LoVo (cell line): ENCODE data around the gene KLHL15.
"Not testable (repeated sequence)": the region's sequence is repeated elsewhere in the genome, so short reads cannot be mapped to it uniquely, and the experiment has no call there.

Experiments used
- DNase-seq: peaks from one replicate; pipeline ENCODE4 v3.0.0-alpha.2; 2016; ENCODE audit warnings: low spot score

KLHL15 gene, protein sequence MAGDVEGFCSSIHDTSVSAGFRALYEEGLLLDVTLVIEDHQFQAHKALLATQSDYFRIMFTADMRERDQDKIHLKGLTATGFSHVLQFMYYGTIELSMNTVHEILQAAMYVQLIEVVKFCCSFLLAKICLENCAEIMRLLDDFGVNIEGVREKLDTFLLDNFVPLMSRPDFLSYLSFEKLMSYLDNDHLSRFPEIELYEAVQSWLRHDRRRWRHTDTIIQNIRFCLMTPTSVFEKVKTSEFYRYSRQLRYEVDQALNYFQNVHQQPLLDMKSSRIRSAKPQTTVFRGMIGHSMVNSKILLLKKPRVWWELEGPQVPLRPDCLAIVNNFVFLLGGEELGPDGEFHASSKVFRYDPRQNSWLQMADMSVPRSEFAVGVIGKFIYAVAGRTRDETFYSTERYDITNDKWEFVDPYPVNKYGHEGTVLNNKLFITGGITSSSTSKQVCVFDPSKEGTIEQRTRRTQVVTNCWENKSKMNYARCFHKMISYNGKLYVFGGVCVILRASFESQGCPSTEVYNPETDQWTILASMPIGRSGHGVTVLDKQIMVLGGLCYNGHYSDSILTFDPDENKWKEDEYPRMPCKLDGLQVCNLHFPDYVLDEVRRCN

DNA sequence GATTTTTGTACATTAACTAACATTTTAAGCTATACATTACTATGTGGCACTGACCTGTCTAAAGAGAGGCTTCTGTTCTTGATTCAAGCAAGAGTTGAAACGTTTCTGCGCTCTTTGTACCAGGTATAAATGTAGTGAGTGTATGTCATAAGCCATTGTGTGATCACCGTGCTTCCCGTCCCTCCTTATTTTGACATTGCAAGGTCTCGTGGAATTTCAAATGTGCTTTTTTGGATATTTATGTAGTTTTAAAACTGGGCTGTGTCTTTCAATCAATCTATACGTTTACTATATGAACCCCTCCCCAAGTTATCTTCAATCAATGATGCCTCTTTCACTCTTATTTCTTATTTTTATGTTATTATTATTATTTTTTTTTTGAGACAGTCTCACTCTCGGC lies at the start of gene KLHL15:
KLHL15 (minus strand) TSS at position 101 of the 400 bp plus-strand sequence. CDS start 20,493 bp downstream, outside the sequence.
- DNase-seq, result no peak

DNA sequence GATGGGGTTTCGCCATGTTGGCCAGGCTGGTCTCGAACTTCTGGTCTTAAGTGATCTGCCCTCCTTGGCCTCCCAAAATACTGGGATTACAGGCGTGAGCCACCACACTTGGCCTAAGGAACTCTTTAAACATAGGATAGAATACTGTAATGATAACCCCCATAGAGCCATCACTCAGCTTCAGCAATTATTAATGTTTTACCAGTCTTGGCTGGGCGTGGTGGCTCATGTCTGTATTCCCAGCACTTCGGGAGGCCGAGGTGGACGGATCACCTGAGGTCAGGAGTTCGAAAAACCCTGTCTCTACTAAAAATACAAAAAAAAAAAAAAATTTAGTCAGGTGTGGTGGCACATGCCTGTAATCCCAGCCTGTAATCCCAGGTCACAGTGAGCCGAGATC lies 42.9 kb upstream of the KLHL15 start:
- no peak for DNase-seq

DNA sequence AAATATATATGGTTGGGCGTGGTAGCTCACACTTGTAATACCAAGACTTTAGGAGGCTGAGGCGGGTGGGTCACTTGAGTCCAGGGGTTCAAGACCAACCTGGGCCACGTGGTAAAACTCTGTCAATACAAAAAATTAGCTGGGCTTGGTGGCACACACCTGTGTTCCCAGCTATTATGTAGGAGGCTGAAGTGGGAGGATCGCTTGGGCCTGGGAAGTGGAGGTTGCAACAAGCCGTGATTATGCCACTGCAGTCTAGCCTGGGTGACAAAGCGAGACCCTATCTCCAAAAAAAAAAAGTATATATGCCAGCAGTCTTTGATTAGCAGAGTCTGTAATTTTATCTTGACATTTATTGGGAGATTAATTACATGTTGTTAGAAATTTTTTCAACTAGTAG lies 36.5 kb upstream of the KLHL15 start:
- DNase-seq, result no peak

DNA sequence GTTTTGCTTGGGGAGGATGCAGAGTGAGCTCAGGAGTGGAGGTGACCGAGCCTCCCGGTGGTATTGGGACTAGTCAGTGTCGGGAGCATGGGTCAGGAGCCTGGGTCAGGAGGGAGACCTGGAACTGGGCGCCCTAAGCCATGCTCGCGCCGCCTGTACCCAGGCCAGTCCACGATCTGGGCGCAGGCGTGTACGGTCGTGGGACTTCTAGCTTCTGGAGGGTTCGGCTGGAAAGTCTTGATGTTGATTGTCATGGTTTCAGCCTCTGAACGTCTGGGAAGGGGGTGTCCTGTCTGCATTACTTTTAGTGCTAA lies 28.0 kb upstream of the KLHL15 start:
- DNase-seq, result no peak

DNA sequence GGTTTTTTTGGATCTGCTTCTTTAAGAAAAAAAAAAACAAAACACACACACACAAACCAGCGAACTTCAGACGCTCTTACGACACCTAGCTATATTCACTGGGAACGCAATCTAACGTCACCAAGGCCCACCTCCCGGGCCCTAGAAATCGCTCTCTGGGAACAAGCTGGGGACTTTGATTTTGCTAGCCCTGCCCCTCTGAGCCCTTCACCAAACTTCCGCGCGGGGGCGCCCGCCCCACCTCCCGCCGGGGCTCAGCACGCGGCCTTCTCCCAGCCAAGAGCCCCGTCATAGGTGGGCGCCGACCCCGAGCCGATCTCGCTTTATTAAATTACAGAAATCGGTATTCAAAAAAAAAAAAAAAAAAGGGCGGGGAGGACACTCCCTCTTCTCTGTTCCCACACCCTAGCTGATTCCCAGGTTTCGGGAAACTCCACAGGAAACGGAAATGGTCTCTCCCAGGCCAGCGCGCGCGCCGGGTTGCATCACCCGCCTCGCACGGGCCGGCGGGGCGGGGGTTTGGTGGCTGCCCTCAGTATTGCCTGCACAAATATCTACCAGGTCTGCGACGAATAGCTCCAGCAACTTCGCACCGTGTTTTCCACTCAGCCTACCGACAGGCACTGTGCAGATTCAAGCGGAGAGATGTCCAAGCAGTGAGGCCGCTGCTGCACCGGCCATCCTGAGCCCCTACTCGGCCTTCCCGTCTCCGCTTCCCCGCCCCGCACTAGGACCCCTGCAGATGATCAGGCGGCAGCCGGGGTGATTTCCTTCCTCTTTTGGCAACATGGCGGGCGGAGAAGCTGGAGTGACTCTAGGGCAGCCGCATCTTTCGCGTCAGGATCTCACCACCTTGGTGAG lies 27.4 kb upstream of the KLHL15 start, which contains the start of gene EIF2S3:
EIF2S3 (plus strand) TSS at position 775 of the 861 bp plus-strand sequence; CDS start at position 788, 13 bp downstream.
- peak; percentile 86 for DNase-seq

DNA sequence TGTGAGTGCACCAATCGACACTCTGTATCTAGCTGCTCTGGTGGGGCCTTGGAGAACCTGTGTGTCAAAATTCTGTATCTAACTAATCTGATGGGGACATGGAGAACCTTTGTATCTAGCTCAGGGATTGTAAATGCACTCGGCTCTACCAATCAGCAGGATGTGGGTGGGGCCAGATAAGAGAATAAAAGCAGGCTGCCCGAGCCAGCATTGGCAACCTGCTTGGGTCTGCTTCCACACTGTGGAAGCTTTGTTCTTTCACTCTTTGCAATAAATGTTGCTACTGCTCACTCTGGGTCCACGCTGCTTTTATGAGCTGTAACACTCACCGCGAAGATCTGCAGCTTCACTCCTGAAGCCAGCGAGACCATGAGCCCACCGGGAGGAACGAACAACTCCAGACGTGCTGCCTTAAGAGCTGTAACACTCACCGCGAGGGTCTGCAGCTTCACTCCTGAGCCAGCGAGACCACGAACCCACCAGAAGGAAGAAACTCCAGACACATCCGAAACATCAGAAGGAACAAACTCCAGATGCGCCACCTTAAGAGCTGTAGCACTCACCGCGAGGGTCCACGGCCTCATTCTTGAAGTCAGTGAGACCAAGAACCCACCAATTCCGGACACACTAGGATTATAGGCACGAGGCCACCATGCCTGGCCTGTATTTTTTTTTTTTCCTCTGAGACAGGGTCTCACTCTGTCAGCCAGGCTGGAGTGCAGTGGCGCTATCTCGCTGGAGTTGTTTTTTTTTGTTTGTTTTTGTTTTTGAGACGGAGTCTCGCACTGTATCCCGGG lies 23.7 kb upstream of the KLHL15 start:
- not testable (repeated sequence) for DNase-seq

DNA sequence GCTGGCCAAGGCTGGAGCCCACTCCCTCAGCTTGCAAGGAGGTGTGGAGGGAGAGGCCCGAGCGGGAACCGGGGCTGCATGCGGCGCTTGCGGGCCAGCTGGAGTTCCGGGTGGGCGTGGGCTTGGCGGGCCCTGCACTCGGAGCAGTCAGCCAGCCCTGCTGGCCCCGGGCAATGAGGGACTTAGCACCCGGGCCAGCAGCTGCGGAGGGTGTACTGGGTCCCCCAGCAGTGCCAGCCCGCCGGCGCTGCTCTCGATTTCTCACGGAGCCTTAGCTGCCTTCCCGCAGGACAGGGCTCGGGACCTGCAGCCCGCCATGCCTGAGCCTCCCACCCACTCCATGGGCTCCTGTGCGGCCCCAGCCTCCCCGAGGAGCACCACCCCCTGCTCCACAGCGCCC lies 22.7 kb upstream of the KLHL15 start:
- not testable (repeated sequence) for DNase-seq

DNA sequence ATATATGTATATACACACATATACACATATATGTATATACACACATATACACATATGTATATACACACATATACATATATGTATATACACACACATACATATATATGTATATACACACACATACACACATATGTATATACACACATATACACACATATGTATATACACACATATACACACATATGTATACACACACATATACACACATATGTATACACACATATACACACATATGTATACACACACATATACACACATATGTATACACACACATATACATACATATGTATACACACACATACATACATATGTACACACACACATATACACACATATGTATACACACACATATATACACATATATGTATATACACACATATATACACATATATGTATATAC lies 19.1 kb upstream of the KLHL15 start:
- not testable (repeated sequence) for DNase-seq

DNA sequence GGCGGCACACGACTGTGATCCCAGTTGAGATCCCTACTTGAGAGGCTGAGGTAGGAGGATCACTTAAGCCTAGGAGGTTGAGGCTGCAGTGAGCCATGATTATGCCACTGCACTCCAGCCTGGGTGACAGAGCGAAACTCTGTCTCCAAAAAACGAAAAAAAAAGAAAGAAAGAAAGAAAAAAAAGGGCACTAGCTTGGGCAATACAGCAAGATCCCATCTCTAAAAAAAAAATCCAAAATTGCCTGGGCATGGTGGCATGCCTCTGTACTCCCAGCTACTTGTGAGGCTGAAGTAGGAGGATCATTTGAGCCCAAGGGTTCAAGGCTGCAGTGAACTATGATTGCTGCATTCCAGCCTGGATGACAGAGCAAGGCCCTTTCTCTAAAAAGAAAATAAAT lies 10.7 kb upstream of the KLHL15 start:
- DNase-seq, result no peak

DNA sequence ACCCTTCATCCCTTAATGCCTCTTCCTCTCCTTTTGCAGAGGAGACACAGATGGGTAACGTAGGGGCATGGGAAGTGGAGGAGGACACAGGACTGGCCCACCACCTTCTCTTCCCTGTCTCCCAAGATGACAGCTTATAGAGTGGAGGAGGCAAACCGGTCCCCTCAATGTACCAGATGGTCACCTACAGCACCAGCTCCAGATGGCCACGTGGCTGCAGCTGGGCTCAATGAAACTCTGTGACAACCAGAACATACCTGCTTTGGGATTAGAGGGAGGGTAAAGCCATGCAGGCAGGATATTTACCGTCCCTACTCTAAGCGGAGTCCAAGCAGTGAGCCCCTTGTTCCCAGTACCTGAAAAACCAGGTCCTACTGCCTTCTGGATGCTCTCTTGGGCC lies 7.5 kb upstream of the KLHL15 start:
- no peak for DNase-seq

DNA sequence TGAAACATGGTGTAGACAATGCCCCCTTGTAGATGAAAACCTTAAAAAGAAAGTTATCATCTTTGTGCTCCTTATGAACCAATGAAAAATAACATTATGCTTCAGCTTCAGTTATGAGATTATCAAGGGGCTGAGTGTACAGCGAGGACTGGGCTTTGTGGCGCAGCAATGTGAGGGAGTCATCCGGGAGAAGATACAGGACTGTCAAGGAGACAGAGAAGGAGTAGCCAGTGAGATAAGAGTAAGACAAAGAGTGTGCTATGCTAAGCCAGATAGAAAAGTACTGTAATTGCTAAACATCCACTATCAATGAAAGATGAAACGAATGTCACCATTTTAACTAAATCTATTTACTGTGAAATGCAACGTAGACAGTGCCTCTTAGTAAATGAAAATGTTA lies 3.6 kb upstream of the KLHL15 start:
- no peak for DNase-seq

DNA sequence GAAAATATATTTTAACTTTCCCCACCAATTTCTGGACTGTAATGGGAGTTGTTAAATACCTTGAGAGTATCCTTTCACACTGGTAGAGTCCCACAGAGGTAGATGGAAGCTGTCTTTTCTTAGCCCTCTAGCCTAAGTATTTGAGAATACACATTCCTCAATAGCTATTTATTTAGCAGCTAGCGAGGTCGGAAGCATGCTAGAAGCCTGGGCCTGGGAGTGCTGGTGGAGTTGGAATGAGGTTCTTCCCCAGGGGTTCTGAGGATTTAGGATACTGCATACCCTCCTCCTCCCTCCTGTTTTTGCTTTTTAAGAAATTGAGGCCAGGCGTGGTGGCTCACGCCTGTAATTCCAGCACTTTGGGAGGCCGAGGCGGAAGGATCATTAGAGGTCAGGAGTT lies 999 bp upstream of the KLHL15 start:
- no peak for DNase-seq

DNA sequence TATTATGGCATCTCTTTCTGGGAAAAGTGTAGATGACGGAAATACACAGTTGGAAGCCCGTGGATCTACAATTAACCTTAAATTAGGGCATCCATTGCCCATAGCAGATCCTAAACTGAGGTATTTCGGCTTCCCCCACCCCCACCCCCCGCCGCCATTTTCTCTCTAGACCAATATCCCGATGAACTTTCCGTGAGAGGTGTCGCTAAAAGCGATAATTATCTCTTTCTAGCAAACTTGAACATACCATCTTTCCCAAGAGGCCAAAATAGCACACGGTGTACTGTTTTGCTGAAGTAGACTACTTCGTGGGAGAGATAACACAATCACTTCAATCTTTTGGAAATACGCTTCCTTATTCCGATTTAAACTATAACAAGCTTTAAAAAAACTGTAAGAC lies 554 bp downstream of the KLHL15 start:
- peak; percentile 1 for DNase-seq

DNA sequence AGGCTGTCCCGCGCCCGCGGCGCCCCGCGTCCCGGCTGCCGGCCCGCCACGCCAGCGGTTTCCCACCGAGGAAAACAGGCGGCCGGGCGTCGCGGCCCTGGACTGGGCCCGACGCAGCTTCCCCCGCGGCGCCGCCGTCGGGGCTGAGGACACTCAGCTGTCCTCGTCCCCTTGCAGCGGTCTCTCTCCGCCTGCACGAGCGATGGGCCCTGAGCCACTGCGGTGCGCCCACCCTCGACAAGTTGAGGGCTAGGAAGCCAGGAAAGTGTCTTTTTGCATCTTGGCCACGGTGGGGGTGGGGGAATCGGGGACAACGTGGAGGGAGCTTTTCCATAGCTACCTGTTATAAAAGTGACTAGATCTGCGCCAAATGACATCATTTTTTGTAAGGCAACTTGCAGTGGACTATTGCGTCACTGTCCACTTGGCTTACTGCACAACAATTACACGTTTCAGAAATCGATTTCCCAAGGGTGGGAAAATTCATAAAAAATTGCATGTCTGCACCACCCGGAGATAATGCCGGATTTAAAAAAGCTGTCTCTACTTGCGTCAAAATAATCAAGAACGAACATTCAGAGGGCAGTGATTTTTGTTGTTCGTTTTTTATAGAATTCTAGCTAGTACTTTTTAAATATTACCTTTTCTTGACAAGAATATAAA lies 1.1 kb downstream of the KLHL15 start:
- DNase-seq, result peak; percentile 23

DNA sequence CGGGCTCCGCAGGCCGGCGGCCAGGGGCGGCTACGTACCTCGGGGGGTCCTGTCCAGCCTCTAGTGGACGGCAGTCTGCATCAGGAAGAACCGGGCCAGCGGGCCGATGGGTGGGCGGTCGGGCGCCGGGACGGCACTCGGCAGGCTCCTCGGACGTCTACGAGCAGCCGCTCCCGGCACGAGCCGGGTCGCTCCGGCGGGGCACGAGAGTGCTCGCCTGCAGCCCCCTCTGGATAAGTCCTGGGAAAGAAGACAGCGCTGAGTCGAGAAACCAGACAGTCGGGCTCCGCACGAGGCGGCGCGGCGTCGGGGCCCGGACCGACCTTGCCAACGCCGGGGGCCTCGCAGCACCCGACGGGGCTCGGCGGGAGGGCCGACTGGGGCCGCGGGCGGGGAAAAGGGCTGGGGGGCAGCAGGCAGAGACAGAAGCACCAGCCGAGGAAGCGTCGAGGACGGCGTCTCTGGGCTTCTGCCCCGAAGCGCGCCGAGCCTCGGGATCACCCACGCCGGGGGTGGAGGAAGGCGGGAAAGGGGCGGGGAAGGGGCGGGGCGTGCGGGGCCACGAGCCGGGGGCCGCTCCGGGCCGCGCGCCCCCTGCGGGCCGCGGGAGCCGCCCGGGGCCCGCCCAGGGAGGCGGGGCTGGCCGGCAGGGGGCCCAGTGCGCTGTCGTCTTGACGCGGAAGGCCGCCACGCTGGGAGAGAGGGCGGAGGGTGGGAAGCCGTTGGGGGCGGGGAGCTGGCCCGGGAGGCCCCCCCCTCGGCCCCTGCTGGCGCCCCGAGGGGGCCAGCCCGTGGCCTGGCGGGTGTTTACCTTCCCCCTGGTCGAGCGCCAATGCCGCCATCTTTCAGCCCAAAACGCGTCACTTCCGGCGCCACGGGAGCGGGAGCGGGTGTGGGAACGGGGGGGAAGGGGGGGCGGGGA lies 1.9 kb downstream of the KLHL15 start:
- peak; percentile 82 for DNase-seq

DNA sequence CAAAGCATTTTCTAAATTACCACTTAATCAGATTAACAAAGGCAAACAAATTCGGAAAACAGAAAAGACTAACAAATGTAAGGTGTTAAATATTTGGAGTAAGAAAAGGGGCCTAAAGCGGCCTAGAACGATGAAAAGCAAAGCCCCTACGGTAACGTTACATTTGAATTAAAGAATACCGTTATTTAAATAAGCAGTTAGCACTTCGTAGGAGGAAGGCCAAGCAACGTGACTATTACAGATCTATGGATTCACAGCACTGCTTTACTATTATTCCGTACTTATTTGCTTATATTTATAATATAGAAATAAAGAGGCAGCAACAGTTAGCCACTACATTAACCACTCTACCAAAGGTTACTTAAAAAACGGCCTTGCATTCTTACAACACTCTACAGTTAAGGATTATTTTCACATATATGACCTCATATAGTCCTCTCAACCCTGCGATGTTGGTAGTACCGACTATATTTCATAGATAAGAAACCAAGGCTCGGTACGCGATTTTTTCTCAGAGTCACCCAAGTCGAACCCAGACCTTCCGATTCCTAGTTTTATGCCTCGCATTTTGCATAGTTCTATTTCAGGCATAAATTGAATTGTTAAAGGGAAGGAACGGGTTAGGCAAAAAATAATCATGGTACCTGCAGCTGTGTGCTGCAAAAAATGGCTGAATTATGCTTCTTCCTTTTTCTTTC lies 2.9 kb downstream of the KLHL15 start:
- no peak for DNase-seq

DNA sequence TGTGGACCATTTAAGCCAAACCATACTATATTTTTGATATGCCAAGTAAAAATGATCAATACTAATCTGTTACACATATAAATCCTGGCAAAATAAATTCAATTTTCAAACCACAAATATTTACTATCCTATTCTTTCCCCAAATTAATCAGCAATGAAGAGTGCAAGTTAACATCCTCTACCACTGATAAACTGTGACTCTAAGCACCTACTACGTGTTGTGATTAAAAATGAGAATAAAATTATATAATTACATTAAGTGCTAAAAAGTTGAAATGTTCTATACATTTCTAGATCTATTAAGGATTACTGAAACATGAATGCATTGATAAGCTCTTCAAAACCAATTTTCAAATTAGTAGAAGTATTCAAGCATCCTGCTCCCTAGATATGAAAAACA lies 3.4 kb downstream of the KLHL15 start:
- DNase-seq, result no peak

DNA sequence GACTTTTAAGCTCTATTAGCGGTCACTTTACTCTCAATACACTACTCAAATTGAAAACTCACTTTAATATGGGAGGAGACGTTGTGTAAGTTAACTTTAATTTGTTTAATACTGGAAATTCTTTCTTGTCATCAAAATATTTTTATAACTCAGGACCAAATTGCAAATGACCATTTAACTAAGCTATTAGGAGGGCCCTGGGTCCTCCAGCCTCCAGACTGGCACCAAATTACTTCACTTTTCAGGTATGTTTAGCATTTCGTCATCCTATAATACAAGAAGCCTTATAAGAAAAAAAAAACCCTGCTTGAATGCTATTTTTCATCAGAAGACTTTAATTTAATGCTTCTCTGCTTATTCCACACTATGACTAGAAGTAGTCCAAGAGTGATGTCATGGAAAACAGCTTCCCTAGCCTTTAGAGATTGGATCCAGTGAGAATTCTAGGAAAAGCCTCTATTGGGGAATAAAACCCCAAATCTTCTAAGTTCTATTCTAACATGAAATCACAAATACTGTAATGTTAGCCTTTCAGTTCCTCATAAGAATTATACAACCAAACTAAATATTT lies 6.6 kb downstream of the KLHL15 start:
- no peak for DNase-seq

DNA sequence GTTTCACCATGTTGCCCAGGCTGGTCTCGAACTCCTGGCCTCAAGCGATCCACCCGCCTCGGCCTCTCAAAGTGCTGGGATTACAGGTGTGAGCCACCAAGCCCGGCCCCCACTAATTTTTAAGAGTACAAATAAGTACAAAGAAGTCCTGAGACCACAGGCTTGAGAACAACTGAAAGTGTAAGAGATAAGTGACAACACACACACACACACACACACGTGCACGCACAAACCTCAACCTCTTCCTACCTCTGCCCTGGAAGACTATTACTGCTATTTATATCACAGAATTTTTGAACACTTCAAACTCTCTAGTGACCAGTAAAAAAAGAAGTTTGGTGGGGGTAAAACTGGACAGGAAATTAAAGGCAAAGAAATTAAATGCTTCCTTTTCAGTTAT lies 7.5 kb downstream of the KLHL15 start:
- DNase-seq, result no peak
